Fibroblast of pulmonary artery (primary cell): Measurements from ENCODE around the gene PRKG1.
A peak's percentile ranks its signal among the peaks of the same experiment; 100 is the strongest.

Source experiments
- DNase-seq: peaks from one replicate; pipeline ENCODE4 v3.0.0-alpha.2; 2010; ENCODE audit warnings: low read depth
- H3K4me3 ChIP-seq: replicated peaks from 2 replicates; pipeline ENCODE4 v1.5.1; 2011; ENCODE audit warnings: low read depth, mild to moderate bottlenecking, control low read depth, low read length, moderate library complexity
- TF ChIP-seq, protein P1 (sequence below): IDR thresholded peaks from 2 replicates; pipeline ENCODE4 v1.5.1; 2011; ENCODE audit warnings: mild to moderate bottlenecking, control low read depth, low read length, inconsistent platforms; ENCODE audit errors: missing control alignments

Gene PRKG1

GRCh38 chr10:51911723-51912122, 837.4 kb downstream of the PRKG1 start:
- TF ChIP-seq, protein P1, sequence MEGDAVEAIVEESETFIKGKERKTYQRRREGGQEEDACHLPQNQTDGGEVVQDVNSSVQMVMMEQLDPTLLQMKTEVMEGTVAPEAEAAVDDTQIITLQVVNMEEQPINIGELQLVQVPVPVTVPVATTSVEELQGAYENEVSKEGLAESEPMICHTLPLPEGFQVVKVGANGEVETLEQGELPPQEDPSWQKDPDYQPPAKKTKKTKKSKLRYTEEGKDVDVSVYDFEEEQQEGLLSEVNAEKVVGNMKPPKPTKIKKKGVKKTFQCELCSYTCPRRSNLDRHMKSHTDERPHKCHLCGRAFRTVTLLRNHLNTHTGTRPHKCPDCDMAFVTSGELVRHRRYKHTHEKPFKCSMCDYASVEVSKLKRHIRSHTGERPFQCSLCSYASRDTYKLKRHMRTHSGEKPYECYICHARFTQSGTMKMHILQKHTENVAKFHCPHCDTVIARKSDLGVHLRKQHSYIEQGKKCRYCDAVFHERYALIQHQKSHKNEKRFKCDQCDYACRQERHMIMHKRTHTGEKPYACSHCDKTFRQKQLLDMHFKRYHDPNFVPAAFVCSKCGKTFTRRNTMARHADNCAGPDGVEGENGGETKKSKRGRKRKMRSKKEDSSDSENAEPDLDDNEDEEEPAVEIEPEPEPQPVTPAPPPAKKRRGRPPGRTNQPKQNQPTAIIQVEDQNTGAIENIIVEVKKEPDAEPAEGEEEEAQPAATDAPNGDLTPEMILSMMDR = no peak
- no peak for DNase-seq

DNA sequence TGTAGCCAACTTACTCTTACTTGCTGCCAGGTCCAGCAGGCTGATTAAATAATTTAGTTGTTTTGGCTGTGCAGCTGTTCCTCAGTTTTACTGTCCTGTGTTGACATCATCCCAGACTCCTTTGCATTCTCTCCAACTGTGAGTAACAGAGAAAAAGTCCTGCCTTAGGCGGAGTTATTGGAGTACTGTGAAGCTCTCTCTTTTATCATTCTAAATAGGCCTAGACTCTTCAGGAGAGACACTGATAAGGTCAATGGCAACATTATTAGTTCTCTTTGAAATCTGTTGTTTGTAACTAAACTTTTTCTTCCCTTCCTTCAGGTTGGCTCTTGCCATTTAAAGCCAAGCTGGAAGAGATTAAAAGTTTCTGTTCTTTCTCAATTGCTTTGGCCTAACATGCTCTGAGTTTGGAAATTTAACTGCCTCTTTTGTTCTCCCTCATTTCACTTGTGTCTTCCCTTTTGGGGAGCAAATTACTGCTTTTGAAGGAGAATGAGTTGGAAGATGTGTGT, 840.8 kb downstream of the PRKG1 start:
- TF ChIP-seq, protein P1 = no peak
- H3K4me3 ChIP-seq = no peak overlapping the region
- DNase-seq = peak; percentile 25

More at GRCh38 chr10:51911723-51912122, 837.4 kb downstream of the PRKG1 start:
- H3K4me3 ChIP-seq = no peak overlapping the region

GRCh38 chr10:51918440-51918839, 844.2 kb downstream of the PRKG1 start:
- no peak overlapping the region for H3K4me3 ChIP-seq
- DNase-seq = no peak
- TF ChIP-seq, protein P1 = no peak

GRCh38 chr10:51918884-51919325, 844.6 kb downstream of the PRKG1 start:
- TF ChIP-seq, protein P1 = no peak
- DNase-seq = no peak
- no peak overlapping the region for H3K4me3 ChIP-seq

- no peak for DNase-seq
- TF ChIP-seq, protein P1 = no peak
- H3K4me3 ChIP-seq = no peak overlapping the region
These were observed 846.4 kb downstream of the PRKG1 start for GRCh38 chr10:51920672-51921071.

DNA sequence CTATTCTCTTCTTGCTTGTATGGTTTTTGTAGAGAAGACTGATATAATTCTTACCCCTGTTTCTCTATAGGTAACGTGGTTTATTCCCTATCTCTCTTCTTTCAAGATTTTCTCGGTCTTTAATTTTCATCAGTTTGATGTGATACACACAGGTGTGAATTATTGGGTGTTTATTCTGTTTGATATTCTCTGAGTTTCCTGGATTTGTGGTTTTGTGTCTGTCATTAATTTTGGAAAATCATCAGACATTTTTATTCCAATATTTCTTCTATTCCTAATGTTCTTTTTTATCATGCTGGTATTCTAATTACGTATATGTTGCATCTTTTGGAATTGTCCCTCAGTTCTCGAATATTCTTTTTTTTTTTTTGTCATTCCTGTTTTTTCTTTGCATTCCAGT, 850.1 kb downstream of the PRKG1 start:
- H3K4me3 ChIP-seq = no peak overlapping the region
- no peak for DNase-seq
- TF ChIP-seq, protein P1 = no peak

DNA sequence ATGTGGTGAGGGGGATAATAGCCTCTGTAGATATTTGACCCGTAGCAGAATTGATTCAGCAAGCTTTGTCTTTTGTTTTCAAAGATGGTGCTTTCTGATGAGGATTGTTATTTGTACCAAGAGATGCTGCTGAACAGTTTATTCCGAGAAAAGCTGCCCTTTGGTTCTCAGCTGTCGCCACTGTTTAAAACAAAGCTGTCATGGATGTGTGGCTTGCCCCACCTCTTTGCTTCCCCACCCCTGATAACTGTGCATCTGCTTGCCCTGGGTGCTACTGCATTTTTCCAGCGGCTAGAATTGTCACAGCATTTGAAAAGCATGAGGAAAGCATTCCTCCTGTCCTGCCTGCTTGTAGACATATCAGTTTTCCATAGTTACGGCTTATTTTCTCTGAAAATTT, 852.0 kb downstream of the PRKG1 start:
- no peak overlapping the region for H3K4me3 ChIP-seq
- TF ChIP-seq, protein P1 = no peak

More for the DNA sequence above, 852.0 kb downstream of the PRKG1 start:
- DNase-seq = no peak
